Kidney (tissue), 22 donors: ENCODE measurements around the gene DLG5. TPM values are rescaled to one million over a fixed set of nuclear protein-coding genes. Genes with fewer than 3 reads are reported as not detected.
A peak's percentile ranks its signal among the peaks of the same experiment; 100 is the strongest.

ENCODE experiments used
- DNase-seq, 5 donors: peaks; one replicate each; pipeline ENCODE4 v3.0.0-alpha.2; 2013 to 2020
- FAIRE-seq: peaks from 2 replicates; lab custom pipeline; 2012; peaks lifted over from hg19 to GRCh38; lab: Jason Lieb, UNC
- H3K27ac ChIP-seq, 2 donors: one replicate each; pipeline ENCODE4 v1.7.0; 2013; ENCODE audit warnings: low read depth in 2 of 2, low read length in 2 of 2, inconsistent platforms in 1 of 2
- H3K27me3 ChIP-seq: one replicate; pipeline ENCODE4 v1.7.1; 2013; ENCODE audit warnings: low read length, inconsistent platforms; ENCODE audit not compliant: control insufficient read depth, insufficient read depth
- H3K36me3 ChIP-seq, 3 donors: one replicate each; pipeline versions ENCODE4 v1.7.0 to v1.7.1; 2013; ENCODE audit warnings: low read length in 3 of 3, control low read depth in 1 of 3, inconsistent platforms in 1 of 3; ENCODE audit not compliant: insufficient read depth in 3 of 3, control insufficient read depth in 2 of 3
- H3K4me1 ChIP-seq, 3 donors: one replicate each; pipeline versions ENCODE4 v1.7.0 to v1.7.1; 2013; ENCODE audit warnings: low read length in 3 of 3, inconsistent platforms in 1 of 3, low read depth in 1 of 3; ENCODE audit not compliant: control insufficient read depth in 2 of 3, insufficient read depth in 2 of 3
- H3K4me3 ChIP-seq, 3 donors: one replicate each; pipeline versions ENCODE4 v1.7.0 to v1.8.1; 2013; ENCODE audit warnings: low read length in 3 of 3, control low read depth in 1 of 3, inconsistent platforms in 1 of 3
- H3K9ac ChIP-seq, 3 donors: one replicate each; pipeline versions ENCODE4 v1.7.0 to v1.7.1; 2013; ENCODE audit warnings: low read length in 3 of 3, control low read depth in 1 of 3, inconsistent platforms in 1 of 3
- H3K9me3 ChIP-seq, 3 donors: one replicate each; pipeline versions ENCODE4 v1.7.0 to v1.7.1; 2013; ENCODE audit warnings: low read length in 3 of 3, control low read depth in 1 of 3, inconsistent platforms in 1 of 3; ENCODE audit not compliant: control insufficient read depth in 2 of 3, insufficient read depth in 1 of 3
- CTCF ChIP-seq: IDR thresholded peaks from 3 replicates; pipeline ENCODE4 v1.5.1; 2012; ENCODE audit warnings: mild to moderate bottlenecking, moderate library complexity, borderline replicate concordance; ENCODE audit not compliant: insufficient read depth; ENCODE audit errors: extremely low read depth
- intact Hi-C: fragments of 100-400 bp; cut with DNase I; formaldehyde crosslinking; loops from one replicate; pipeline ENCODE4 v1.11.1; 2022
- long read RNA-seq, 10 donors: library from polyadenylated mRNA in 1 of 10; unstranded in 1 of 10; transcript quantifications; one replicate each; pipeline ENCODE4 v2.0.0 and lab custom pipeline, GENCODE V29; 2021 to 2026
- polyA plus RNA-seq: library from polyadenylated mRNA; stranded (reverse); fragments of 350-450 nt; fragmentation: Illumina TruSeq; extraction: RNeasy Lipid Tissue Mini Kit (QIAGEN cat#74804); gene quantifications from one replicate; pipeline ENCODE4 v1.2.3, GENCODE V29; 2014; ENCODE audit warnings: low read depth, low replicate concordance; ENCODE audit not compliant: insufficient read depth
- total RNA-seq: library from RNA; stranded (reverse); fragmentation: NEBNext Ultra II Directional; extraction: Animal tissue kit (Norgen Biotek cat#: 25700); gene quantifications from one replicate; pipeline ENCODE4 v1.2.1, GENCODE V29; 2021
- donor health status: control.
- donor health status: control.
- donor health status: control.
- donor health status: control.
- donor health status: control.
- donor health status: DM: yes; HTN: yes; CAD: no.
- donor health status: Normal renal cell carcinoma (clear cell type).

The DLG5 gene
- total RNA-seq: 30.0 TPM
- 5.4 TPM for polyA plus RNA-seq
- long read RNA-seq, donor 1, partial matches to known transcripts: 0 of 1 reads
- long read RNA-seq, donor 1, other reads (novel, unspliced or antisense): 0 of 1 reads
- long read RNA-seq, donor 2, partial matches to known transcripts: 0 of 1 reads
- long read RNA-seq, donor 2, other reads (novel, unspliced or antisense): 0 of 1 reads
- long read RNA-seq, donor 3, partial matches to known transcripts: 0 of 1 reads
- long read RNA-seq, donor 3, other reads (novel, unspliced or antisense): 0 of 1 reads
- long read RNA-seq, donor 4: 0 reads
- long read RNA-seq, donor 5: 0 reads
- long read RNA-seq, donor 6, full-length matches to known transcripts: 2 of 14,145 reads
- long read RNA-seq, donor 6, partial matches to known transcripts: 12,494 of 14,145 reads
- long read RNA-seq, donor 6, other reads (novel, unspliced or antisense): 1,649 of 14,145 reads
- long read RNA-seq, donor 7, partial matches to known transcripts: 6 of 29 reads
- long read RNA-seq, donor 7, other reads (novel, unspliced or antisense): 21 of 29 reads
- long read RNA-seq, donor 8, partial matches to known transcripts: 6,235 of 7,723 reads
- long read RNA-seq, donor 8, other reads (novel, unspliced or antisense): 1,486 of 7,723 reads
- long read RNA-seq, donor 9, partial matches to known transcripts: 7 of 7 reads
- long read RNA-seq, donor 9, other reads (novel, unspliced or antisense): 0 of 7 reads
- long read RNA-seq, donor 10, full-length matches to known transcripts: 2 of 2 reads
- long read RNA-seq, donor 10, partial matches to known transcripts: 0 of 2 reads
- long read RNA-seq, donor 10, other reads (novel, unspliced or antisense): 0 of 2 reads

GRCh38 chr10:77926566-77927401, at the start of gene DLG5:
Gene DLG5 (minus strand): TSS chr10:77926755. CDS start chr10:77926520, 235 bp downstream.
- Histone ChIP-seq H3K9ac (peak within 1 kb of the TSS; percentile 39 to 88 (median 48)), H3K36me3 (no peaks in the 10 kb centered on the region), H3K27ac (peak within 1 kb of the TSS in 1 of 2 donors; percentile 80), H3K4me3 (peak within 1 kb of the TSS; percentile 54 to 80 (median 60)), H3K27me3 (no peaks in the 10 kb centered on the region), H3K4me1 (peaks cover 2 to 12% (median 12%) of the 10 kb centered on the region in 3 donors), H3K9me3 (no peaks in the 10 kb centered on the region)
- FAIRE-seq (no peak), DNase-seq (peak; percentile 64 to 92 (median 79))
- TF ChIP-seq CTCF: no peak
- intact Hi-C loops: no loop called here

GRCh38 chr10:77975086-77975666, 48.6 kb upstream of the DLG5 start:
- DNase-seq (no peak), FAIRE-seq (no peak)
- no peak overlapping the region for H3K27ac ChIP-seq
- peaks cover 0 to 34% (median 28%) of the 10 kb centered on the region in 3 donors for H3K36me3 ChIP-seq
- no peaks in the 10 kb centered on the region for H3K27me3 ChIP-seq
- no peak overlapping the region for H3K4me3 ChIP-seq
- H3K9ac ChIP-seq: no peak overlapping the region
- TF ChIP-seq CTCF: no peak
- intact Hi-C loops: no loop called here
- H3K9me3 ChIP-seq: no peaks in the 10 kb centered on the region
- H3K4me1 ChIP-seq: no peaks in the 10 kb centered on the region

- intact Hi-C loops: no loop called here
Observed at GRCh38 chr10:77974396-77975074, 48.0 kb upstream of the DLG5 start.

More at GRCh38 chr10:77974396-77975074, 48.0 kb upstream of the DLG5 start:
- H3K27ac ChIP-seq: no peak overlapping the region
- H3K36me3 ChIP-seq: peaks cover 0 to 27% (median 21%) of the 10 kb centered on the region in 3 donors
- TF ChIP-seq CTCF: peak; percentile 14
- no peaks in the 10 kb centered on the region for H3K4me1 ChIP-seq
- FAIRE-seq (no peak), DNase-seq (peak in 4 of 5 donors; percentile 39 to 68 (median 50))
- no peak overlapping the region for H3K4me3 ChIP-seq
- no peaks in the 10 kb centered on the region for H3K27me3 ChIP-seq
- H3K9me3 ChIP-seq: no peaks in the 10 kb centered on the region
- no peak overlapping the region for H3K9ac ChIP-seq
